Gastroesophageal sphincter (tissue), 4 donors: ENCODE data around the gene ADAMTSL3. TPM values are rescaled to one million over a fixed set of nuclear protein-coding genes. Genes with fewer than 3 reads are reported as not detected.
A peak's percentile ranks its signal among the peaks of the same experiment; 100 is the strongest.

Experiments used
- ATAC-seq: fragments of 150-250 bp; one replicate; pipeline ENCODE4 v1.9.1; 2016; ENCODE audit warnings: mild to moderate bottlenecking, moderate library complexity
- H3K27ac ChIP-seq, 4 donors: fragments of 200-600 bp; sonication (generic) in 3 of 4; 1 replicate in 3 of 4; 2 replicates in 1 of 4; pipeline ENCODE4 v1.5.1; 2016 to 2019
- H3K27me3 ChIP-seq: fragments of 200-600 bp; sonication (generic); one replicate; pipeline ENCODE4 v1.5.1; 2019
- H3K36me3 ChIP-seq, 2 donors: fragments of 200-600 bp; sonication (generic); one replicate each; pipeline ENCODE4 v1.5.1; 2019; ENCODE audit warnings: control low read depth in 1 of 2
- H3K4me1 ChIP-seq, 3 donors: fragments of 200-600 bp; sonication (generic); 1 replicate in 2 of 3; 2 replicates in 1 of 3; pipeline ENCODE4 v1.5.1; 2016 to 2019; ENCODE audit warnings: control low read depth in 2 of 3
- H3K4me3 ChIP-seq, 2 donors: fragments of 200-600 bp; sonication (generic); one replicate each; pipeline ENCODE4 v1.5.1; 2019; ENCODE audit warnings: mild to moderate bottlenecking in 1 of 2, moderate library complexity in 1 of 2
- H3K9me3 ChIP-seq, 3 donors: fragments of 200-600 bp; sonication (generic); one replicate each; pipeline ENCODE4 v1.5.1; 2017 to 2019; ENCODE audit warnings: control low read depth in 2 of 3
- EP300 ChIP-seq: sonication (generic); formaldehyde crosslinking; IDR thresholded peaks from one replicate; pipeline ENCODE4 v1.6.1; 2017; ENCODE audit warnings: antibody characterized with exemption, mild to moderate bottlenecking
- POLR2A ChIP-seq, 2 donors: fragments of 450-650 bp; IDR thresholded peaks; one replicate each; pipeline ENCODE4 v1.6.1; 2017; ENCODE audit warnings: antibody characterized with exemption in 2 of 2, mild to moderate bottlenecking in 2 of 2, moderate library complexity in 1 of 2
- POLR2AphosphoS5 ChIP-seq: sonication (generic); formaldehyde crosslinking; IDR thresholded peaks from one replicate; pipeline ENCODE4 v1.6.1; 2017; ENCODE audit warnings: antibody characterized with exemption
- WGBS, 2 donors: methylation state at CpG; one replicate each; pipeline ENCODE4 v1.1.5; 2018; ENCODE audit warnings: low coverage in 1 of 2; 5-methylcytosine and 5-hydroxymethylcytosine counted together
- total RNA-seq, 4 donors: library from RNA; depleted of rRNA; stranded (reverse); fragments of >200 nt; gene quantifications; one replicate each; pipeline ENCODE4 v1.1.0, GENCODE V29; 2016
- TF ChIP-seq, protein P1 (sequence below), 4 experiments: fragments of 200-600 bp in 2 of 4; fragments of 450-650 bp in 2 of 4; sonication (generic) in 1 of 4; IDR thresholded peaks; one replicate each; pipeline ENCODE4 v1.5.1; 2017 to 2019; ENCODE audit warnings: antibody characterized with exemption in 4 of 4, mild to moderate bottlenecking in 2 of 4, moderate library complexity in 2 of 4

Gene ADAMTSL3
- total RNA-seq, 4 donors from 2014 or later, result 19.4 to 35.9 (median 24.1) TPM

GRCh38 chr15:83973816-83974215 is 319.9 kb downstream of the ADAMTSL3 start:
- 67 to 100% methylated on average over 1 to 3 of the region's 3 CpGs for WGBS, 2 donors
- no peaks in the 10 kb centered on the region for H3K27me3 ChIP-seq
- ATAC-seq, result no peak
- no peak for TF ChIP-seq POLR2A (IDR thresholded peaks at IDR 0.05)
- TF ChIP-seq, protein P1, sequence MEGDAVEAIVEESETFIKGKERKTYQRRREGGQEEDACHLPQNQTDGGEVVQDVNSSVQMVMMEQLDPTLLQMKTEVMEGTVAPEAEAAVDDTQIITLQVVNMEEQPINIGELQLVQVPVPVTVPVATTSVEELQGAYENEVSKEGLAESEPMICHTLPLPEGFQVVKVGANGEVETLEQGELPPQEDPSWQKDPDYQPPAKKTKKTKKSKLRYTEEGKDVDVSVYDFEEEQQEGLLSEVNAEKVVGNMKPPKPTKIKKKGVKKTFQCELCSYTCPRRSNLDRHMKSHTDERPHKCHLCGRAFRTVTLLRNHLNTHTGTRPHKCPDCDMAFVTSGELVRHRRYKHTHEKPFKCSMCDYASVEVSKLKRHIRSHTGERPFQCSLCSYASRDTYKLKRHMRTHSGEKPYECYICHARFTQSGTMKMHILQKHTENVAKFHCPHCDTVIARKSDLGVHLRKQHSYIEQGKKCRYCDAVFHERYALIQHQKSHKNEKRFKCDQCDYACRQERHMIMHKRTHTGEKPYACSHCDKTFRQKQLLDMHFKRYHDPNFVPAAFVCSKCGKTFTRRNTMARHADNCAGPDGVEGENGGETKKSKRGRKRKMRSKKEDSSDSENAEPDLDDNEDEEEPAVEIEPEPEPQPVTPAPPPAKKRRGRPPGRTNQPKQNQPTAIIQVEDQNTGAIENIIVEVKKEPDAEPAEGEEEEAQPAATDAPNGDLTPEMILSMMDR (IDR thresholded peaks at IDR 0.05), result peak in 1 of 4 experiments; percentile 42
- no peak overlapping the region for H3K4me3 ChIP-seq
- H3K36me3 ChIP-seq, result peaks cover 0 to 15% of the 10 kb centered on the region in 2 donors
- peaks cover 0 to under 1% (median 0%) of the 10 kb centered on the region in 3 donors for H3K9me3 ChIP-seq
- H3K27ac ChIP-seq, result no peak overlapping the region
- no peaks in the 10 kb centered on the region for H3K4me1 ChIP-seq

GRCh38 chr15:83977992-83978391 is 324.1 kb downstream of the ADAMTSL3 start:
- H3K27ac ChIP-seq, result no peak overlapping the region
- TF ChIP-seq POLR2A (IDR thresholded peaks at IDR 0.05) (no peak), EP300 (no peak), POLR2AphosphoS5 (no peak)
- TF ChIP-seq, protein P1 (IDR thresholded peaks at IDR 0.05), result no peak
- no peak for ATAC-seq
- no peak overlapping the region for H3K4me3 ChIP-seq
- H3K9me3 ChIP-seq, result no peaks in the 10 kb centered on the region
- H3K27me3 ChIP-seq, result no peaks in the 10 kb centered on the region
- peaks cover 0 to 27% of the 10 kb centered on the region in 2 donors for H3K36me3 ChIP-seq
- no peaks in the 10 kb centered on the region for H3K4me1 ChIP-seq

DNA sequence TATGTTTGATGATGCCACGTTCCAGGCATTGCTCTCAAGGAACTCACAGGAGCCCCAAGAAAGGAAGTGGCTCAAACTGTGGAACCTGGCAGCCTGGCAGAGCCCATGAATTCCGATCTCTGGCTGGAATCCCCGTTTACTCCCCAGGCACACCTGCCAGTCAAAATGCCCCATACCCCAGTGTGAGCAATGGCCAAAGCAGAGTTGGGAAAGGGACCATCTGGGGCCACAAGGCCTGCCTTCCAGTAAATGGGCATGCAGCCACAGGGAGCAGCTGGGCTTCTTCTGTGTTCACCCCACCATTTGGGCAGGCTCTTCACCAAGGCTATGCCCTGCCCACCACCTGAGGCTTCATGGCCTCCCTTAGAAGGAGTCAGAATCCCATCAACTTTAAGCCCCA is 324.7 kb downstream of the ADAMTSL3 start:
- Histone ChIP-seq H3K27me3 (no peaks in the 10 kb centered on the region), H3K4me3 (no peak overlapping the region), H3K27ac (no peak overlapping the region), H3K4me1 (no peaks in the 10 kb centered on the region), H3K9me3 (no peaks in the 10 kb centered on the region), H3K36me3 (peaks cover 0 to 30% of the 10 kb centered on the region in 2 donors)
- TF ChIP-seq POLR2A (IDR thresholded peaks at IDR 0.05), result no peak
- TF ChIP-seq, protein P1 (IDR thresholded peaks at IDR 0.05), result no peak
- TF ChIP-seq POLR2AphosphoS5, result no peak
- no peak for TF ChIP-seq EP300
- no peak for ATAC-seq
- 92% methylated on average over 2 of the region's 3 CpGs; no CpG with 5 or more reads in 1 of the 2 donors for WGBS, 2 donors

- TF ChIP-seq POLR2AphosphoS5, result no peak
- no peak for TF ChIP-seq EP300
- TF ChIP-seq, protein P1 (IDR thresholded peaks at IDR 0.05), result no peak
- no peak for TF ChIP-seq POLR2A (IDR thresholded peaks at IDR 0.05)
- H3K9me3 ChIP-seq, result no peaks in the 10 kb centered on the region
- H3K27me3 ChIP-seq, result no peaks in the 10 kb centered on the region
- 100% methylated on average over 2 to 3 of the region's 4 CpGs for WGBS, 2 donors
- H3K4me1 ChIP-seq, result no peaks in the 10 kb centered on the region
- no peak overlapping the region for H3K27ac ChIP-seq
- H3K36me3 ChIP-seq, result peaks cover 0 to 27% of the 10 kb centered on the region in 2 donors
- ATAC-seq, result no peak
- no peak overlapping the region for H3K4me3 ChIP-seq
Observed at GRCh38 chr15:83980637-83981036, 326.7 kb downstream of the ADAMTSL3 start.

DNA sequence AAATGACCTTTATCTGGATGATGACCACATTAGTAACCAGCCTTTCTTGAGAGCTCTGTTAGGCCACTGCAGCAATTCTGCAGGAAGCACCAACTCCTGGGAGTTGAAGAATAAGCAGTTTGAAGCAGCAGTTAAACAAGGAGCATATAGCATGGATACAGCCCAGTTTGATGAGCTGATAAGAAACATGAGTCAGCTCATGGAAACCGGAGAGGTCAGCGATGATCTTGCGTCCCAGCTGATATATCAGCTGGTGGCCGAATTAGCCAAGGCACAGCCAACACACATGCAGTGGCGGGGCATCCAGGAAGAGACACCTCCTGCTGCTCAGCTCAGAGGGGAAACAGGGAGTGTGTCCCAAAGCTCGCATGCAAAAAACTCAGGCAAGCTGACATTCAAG is 328.8 kb downstream of the ADAMTSL3 start:
- no peaks in the 10 kb centered on the region for H3K4me1 ChIP-seq
- no peak for ATAC-seq
- peaks cover 0 to 18% of the 10 kb centered on the region in 2 donors for H3K36me3 ChIP-seq
- no peak overlapping the region for H3K27ac ChIP-seq
- no peaks in the 10 kb centered on the region for H3K27me3 ChIP-seq
- WGBS, 2 donors, result 90 to 95% methylated on average over 5 to 6 of the region's 6 CpGs
- no peaks in the 10 kb centered on the region for H3K9me3 ChIP-seq
- no peak overlapping the region for H3K4me3 ChIP-seq
- TF ChIP-seq POLR2AphosphoS5, result no peak
- TF ChIP-seq, protein P1 (IDR thresholded peaks at IDR 0.05), result no peak
- no peak for TF ChIP-seq EP300
- TF ChIP-seq POLR2A (IDR thresholded peaks at IDR 0.05), result no peak
